ENCODE results near the gene CENPN.

The CENPN gene

DNA sequence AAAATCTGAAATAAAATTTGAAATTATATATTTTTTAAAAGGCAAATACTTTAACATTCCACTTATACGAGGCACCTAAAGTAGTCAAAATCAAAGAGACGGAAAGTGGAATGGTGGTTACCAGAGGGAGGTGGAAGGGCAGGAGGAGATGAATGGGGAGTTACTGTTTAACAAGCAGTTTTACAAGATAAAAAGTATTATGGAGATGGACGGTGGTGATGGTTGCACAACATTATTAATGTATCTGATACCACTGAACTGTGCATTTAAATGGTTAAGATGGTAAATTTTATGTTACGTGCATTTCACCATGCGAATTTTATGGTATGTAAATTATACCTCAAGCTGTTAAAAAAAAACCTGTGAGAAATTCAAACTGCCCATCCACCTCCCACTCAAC is 5.7 kb upstream of the CENPN start:
- ChIA-PET CTCF (no interaction called here), POLR2A (ENCODE audit: low non-redundant PET) (no interaction called here)
- TF ChIP-seq, protein P1, sequence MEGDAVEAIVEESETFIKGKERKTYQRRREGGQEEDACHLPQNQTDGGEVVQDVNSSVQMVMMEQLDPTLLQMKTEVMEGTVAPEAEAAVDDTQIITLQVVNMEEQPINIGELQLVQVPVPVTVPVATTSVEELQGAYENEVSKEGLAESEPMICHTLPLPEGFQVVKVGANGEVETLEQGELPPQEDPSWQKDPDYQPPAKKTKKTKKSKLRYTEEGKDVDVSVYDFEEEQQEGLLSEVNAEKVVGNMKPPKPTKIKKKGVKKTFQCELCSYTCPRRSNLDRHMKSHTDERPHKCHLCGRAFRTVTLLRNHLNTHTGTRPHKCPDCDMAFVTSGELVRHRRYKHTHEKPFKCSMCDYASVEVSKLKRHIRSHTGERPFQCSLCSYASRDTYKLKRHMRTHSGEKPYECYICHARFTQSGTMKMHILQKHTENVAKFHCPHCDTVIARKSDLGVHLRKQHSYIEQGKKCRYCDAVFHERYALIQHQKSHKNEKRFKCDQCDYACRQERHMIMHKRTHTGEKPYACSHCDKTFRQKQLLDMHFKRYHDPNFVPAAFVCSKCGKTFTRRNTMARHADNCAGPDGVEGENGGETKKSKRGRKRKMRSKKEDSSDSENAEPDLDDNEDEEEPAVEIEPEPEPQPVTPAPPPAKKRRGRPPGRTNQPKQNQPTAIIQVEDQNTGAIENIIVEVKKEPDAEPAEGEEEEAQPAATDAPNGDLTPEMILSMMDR (conservative IDR thresholded peaks at IDR 0.05; ENCODE audit: low read depth): no peak
- no peak for DNase-seq (ENCODE audit: low spot score)
- H3K27ac ChIP-seq: no peak overlapping the region

DNA sequence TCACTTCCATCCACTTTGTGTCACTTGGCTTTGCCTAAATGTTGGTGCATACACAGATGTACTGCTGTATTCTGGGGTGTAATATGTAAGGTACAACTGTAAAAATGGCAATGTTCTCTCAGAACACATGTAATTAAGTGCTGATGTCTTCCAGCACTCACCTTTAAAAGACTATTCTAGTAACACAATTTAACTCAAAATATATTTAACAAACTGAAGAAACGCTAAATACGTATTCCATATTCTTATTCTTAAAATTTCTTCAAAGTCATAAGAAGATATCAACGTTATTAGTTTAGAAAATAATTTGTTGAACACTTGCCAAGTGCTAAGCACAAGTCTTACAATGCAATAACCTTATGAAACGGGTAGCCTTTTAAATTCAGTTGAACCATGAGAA is 4.0 kb upstream of the CENPN start:
- CTCF ChIA-PET: interaction anchor here (0.6 kb wide), 1 partner anchor 73 kb away, joined by 4 read pairs; no protein-coding TSS in a partner anchor
- POLR2A ChIA-PET (ENCODE audit: low non-redundant PET): no interaction called here
- DNase-seq (ENCODE audit: low spot score): no peak
- no peak overlapping the region for H3K27ac ChIP-seq
- TF ChIP-seq, protein P1 (conservative IDR thresholded peaks at IDR 0.05; ENCODE audit: low read depth): no peak

DNA sequence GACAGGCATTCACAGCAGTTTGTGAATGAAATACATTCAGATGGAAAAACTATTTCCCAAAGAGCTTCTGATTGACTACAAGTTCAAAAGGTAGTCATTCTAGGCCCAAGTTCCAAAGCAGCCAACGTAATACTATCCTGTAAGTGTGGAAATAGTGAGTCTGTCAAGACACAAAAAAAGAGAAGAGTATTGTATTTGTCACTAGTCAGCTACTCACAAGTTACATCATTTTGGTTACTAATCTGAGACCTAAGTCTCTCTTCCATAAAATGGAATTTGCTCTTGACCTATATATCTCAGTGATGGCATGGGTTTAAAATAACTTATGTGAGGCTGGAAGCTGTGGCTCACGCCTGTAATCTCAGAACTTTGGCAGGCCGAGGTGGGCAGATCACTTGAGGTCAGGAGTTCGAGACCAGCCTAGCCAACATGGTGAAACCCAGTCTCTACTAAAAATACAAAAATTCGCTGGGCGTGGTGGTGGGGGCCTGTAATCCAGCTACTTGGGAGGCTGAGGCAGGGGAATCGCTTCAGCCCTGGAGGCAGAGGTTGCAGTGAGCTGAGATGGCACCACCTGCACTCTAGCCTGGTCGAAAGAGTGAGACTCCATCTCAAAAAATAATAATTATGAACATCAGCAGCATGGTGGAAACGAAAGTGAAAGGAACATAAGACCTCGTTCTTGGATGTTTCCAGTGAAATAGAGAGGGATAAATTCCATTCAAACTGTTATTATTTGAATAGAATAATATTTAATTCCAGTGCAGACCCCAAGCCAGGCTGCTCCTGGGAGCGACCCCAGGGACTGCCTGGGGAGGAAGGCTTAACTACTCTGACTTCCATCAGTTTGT is 3.2 kb upstream of the CENPN start:
- H3K27ac ChIP-seq: peak overlapping the region; percentile 57
- ChIA-PET POLR2A (ENCODE audit: low non-redundant PET) (no interaction called here), CTCF (interaction anchor here (0.6 to 0.9 kb wide), 9 partner anchors 10 to 173 kb away, joined by 3 to 4 read pairs (median 3); no protein-coding TSS in a partner anchor)
- TF ChIP-seq, protein P1 (conservative IDR thresholded peaks at IDR 0.05; ENCODE audit: low read depth): no peak
- no peak for DNase-seq (ENCODE audit: low spot score)

DNA sequence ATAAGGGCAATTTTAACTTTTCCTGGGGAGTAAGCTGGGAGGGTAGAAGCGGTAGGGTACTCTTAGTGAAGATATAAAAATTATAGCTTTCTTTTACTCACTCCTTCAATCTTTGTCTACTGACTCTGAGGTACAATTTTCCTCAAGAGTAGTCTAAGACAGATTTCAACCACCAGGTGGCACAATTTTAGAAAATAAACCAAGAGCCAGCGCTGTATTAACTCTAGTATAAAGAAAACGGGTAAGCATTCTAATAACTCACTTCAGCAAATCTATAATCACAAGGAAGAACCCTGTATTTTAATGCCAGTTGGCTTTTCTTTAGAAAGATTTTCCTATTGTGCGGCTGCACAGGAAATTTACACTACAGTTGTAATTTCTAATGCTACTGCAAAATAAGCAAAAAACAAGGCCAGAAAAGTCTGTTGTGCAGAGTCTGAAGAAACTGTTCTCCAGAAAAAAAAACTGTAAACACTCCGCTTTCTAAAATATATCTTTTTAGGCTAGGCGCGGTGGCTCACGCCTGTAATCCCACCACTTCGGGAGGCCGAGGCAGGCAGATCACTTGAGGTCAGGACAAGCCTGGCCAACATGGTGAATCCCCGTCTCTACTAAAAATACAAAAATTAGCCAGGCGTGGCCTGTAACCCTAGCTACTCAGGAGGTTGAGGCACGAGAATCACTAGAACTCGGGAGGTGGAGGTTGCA is 2.2 kb upstream of the CENPN start:
- peak overlapping the region; percentile 63 for H3K27ac ChIP-seq
- POLR2A ChIA-PET (ENCODE audit: low non-redundant PET): no interaction called here
- peak; percentile 37 for DNase-seq (ENCODE audit: low spot score)
- TF ChIP-seq, protein P1 (conservative IDR thresholded peaks at IDR 0.05; ENCODE audit: low read depth): peak; percentile 67
- CTCF ChIA-PET: interaction anchor here (0.6 to 0.9 kb wide), 10 partner anchors 11 to 1640 kb away, joined by 3 to 5 read pairs (median 3); no protein-coding TSS in a partner anchor

DNA sequence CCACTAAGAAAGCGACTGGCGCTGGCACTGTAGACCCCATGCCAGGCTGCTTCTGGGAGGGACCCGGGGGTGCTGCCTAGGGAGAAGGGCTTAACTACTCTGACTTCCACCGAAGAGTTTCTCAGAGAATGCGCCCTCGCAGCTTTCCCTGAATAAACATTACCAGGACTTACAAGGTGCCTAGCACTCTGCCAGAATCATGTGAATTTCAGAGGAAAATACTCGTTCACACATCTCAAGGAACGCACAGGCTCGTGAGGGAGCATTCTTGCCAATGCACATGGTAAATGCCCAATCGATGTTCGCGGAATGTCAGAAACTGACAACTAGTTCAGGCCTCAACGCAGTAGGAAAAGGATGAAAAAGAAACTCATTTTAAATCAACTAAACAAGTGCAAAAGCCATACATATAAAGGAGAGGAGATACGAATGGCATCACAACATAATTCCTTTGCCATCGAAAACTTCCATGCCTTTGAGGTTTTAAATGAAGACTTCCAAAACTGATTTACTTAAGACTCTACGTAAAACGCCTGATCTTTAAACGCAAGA is 1.3 kb upstream of the CENPN start:
- TF ChIP-seq, protein P1 (conservative IDR thresholded peaks at IDR 0.05; ENCODE audit: low read depth): no peak
- peak overlapping the region; percentile 94 for H3K27ac ChIP-seq
- ChIA-PET CTCF (interaction anchor here (0.6 to 0.7 kb wide), 3 partner anchors 18 to 1641 kb away, joined by 3 to 5 read pairs (median 5); no protein-coding TSS in a partner anchor), POLR2A (ENCODE audit: low non-redundant PET) (no interaction called here)
- DNase-seq (ENCODE audit: low spot score): no peak

DNA sequence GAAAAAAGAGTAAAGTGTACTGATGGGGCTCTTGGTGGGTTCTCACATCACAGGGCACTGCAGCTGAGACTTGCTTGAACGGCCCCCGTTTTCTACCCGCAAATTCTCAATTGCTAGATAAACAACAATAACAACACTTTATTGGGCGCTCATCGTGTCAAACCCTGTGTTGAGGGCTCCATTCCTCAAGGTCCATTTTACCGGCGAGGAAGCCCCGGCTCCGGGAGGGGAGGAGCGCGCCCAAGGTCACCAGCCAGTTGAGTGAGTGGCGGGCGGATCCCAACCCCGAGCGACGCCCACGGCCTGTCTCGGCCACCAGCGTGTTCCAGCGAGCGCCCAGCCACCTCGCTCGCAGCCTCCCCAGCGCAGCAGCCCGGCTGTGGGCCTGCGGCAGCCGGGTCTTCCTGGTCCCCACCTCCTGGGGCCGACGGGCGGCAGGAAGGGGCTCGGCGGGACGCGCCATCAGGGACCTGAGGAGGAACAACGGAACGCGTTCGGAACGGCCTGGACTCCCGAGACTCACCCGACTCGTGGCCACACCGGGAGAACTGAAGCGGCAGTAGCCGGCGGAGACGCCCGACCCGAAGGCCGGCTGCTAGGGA is 702 bp upstream of the CENPN start:
- POLR2A ChIA-PET (ENCODE audit: low non-redundant PET): no interaction called here
- TF ChIP-seq, protein P1 (conservative IDR thresholded peaks at IDR 0.05; ENCODE audit: low read depth): no peak
- peak overlapping the region; percentile 94 for H3K27ac ChIP-seq
- DNase-seq (ENCODE audit: low spot score): peak; percentile 46
- CTCF ChIA-PET: no interaction called here
